ENCODE measurements around the gene PACSIN2. TPM values are rescaled to one million over a fixed set of nuclear protein-coding genes. Genes with fewer than 3 reads are reported as not detected.

The PACSIN2 gene
- total and polyA plus RNA-seq, 10 of the 15 experiments (the other 5 are each of a cell fraction or from before 2014, with no cell fraction given), result 0.93 to 78.7 (median 46.8) TPM

DNA sequence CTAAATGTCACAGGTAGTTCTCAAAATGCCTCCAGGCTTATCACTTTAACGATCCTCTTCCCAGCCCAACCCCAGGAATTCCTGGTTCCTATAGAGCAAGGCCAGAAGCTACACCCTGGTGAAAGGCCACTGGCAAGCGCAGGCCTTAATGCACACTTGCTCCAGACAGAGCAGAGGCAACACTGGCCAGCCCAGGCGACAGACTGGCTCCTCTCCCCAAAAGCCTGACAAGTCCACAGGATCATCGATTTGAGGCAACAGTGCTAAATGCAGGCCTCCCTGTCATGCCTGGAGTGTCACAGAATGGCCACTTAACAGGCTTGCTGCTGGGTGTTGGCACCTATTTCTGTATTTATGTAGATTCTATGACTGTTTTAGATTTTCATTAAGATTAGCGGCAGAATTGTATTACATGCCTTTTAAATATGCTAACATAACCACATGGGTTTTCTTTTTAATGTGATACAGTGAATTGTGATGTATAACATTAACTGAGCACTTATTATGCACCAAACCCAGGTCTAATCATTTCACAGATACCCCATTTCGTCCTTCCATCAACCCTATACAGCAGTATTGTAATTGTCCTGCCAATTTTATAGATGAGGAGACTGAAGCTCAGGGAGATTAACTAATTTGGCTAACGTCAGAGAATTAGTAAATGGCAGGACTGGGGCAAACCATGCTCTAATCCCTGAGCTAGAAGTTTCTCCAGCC, 38.6 kb downstream of the PACSIN2 start:
- Histone ChIP-seq H3K4me2 (ENCODE audit: control insufficient read depth, insufficient read depth) (no peak overlapping the region), H3K9me3 (replicated peaks; ENCODE audit: control insufficient read depth, insufficient read depth, low read length) (no peaks in the 10 kb centered on the region), H4K20me1 (ENCODE audit: control insufficient read depth, insufficient read depth) (no peaks in the 10 kb centered on the region), H2AFZ (ENCODE audit: control insufficient read depth, low read depth, low read length) (no peak overlapping the region), H3K79me2 (ENCODE audit: control insufficient read depth, insufficient read depth, low read length) (peaks cover 63% of the 10 kb centered on the region), H3K36me3 (ENCODE audit: control insufficient read depth in 2 of 2, insufficient read depth in 2 of 2, low read length in 1 of 2) (no peaks in the 10 kb centered on the region), H3K9ac (ENCODE audit: control insufficient read depth, insufficient read depth, low read length) (no peak overlapping the region), H3K27ac (ENCODE audit: control insufficient read depth, insufficient read depth) (no peak overlapping the region), H3K4me1 (ENCODE audit: control insufficient read depth, insufficient read depth, low read length) (peaks cover 28% of the 10 kb centered on the region), H3K27me3 (replicated peaks in 1 of 2; ENCODE audit: control insufficient read depth in 2 of 2, insufficient read depth in 2 of 2, low read length in 1 of 2) (no peaks in the 10 kb centered on the region), H3K4me3 (no peak overlapping the region)
- FAIRE-seq, result no peak
- no peak; the same call in 2 of the 3 replicates for ATAC-seq
- in situ Hi-C loops (cut with MboI) (no loop called here), intact Hi-C loops (cut with micrococcal nuclease; ENCODE audit: unreplicated experiment) (no loop called here)
- POLR2A ChIA-PET, result no interaction called here
- 75% methylated on average over 7 of the region's 7 CpGs for WGBS (ENCODE audit: insufficient coverage, insufficient replicate concordance, low lambda C conversion rate, missing lambda C conversion rate)
- no peak for DNase-seq (ENCODE audit: low read depth, low spot score)
- CTCF ChIA-PET, result interaction anchor here (1.4 to 1.5 kb wide), 2 partner anchors 8 to 58 kb away, joined by 3 to 4 read pairs; no protein-coding TSS in a partner anchor
- SMC1A ChIA-PET (ENCODE audit: uncharacterized antibody, unreplicated experiment), result interaction anchor here (0.7 to 1.3 kb wide), 2 partner anchors 31 to 74 kb away, joined by 3 read pairs; no protein-coding TSS in a partner anchor
- RAD21 ChIA-PET (ENCODE audit: unreplicated experiment), result no interaction called here
- TSS peak; percentile 19 for BruUV-seq (replicated peaks)
- TF ChIP-seq TCF3 (IDR thresholded peaks at IDR 0.05; ENCODE audit: borderline replicate concordance, insufficient read depth, low read depth, low read length) (no peak), NFYA (IDR thresholded peaks at IDR 0.05; ENCODE audit: borderline replicate concordance, low read depth, low read length) (no peak), ETV6 (conservative IDR thresholded peaks at IDR 0.05 in 1 of 2, IDR thresholded peaks at IDR 0.05 in 1 of 2; ENCODE audit: borderline replicate concordance in 1 of 2, low read depth in 1 of 2) (no peak), HCFC1 (IDR thresholded peaks at IDR 0.05; ENCODE audit: low read length) (no peak), IRF5 (IDR thresholded peaks at IDR 0.05; ENCODE audit: borderline replicate concordance) (no peak), MTA2 (IDR thresholded peaks at IDR 0.05; ENCODE audit: low read depth) (no peak), NFYB (IDR thresholded peaks at IDR 0.05; ENCODE audit: insufficient read depth, low read depth, low read length) (no peak), SP1 (IDR thresholded peaks at IDR 0.05; ENCODE audit: low read depth, low read length) (no peak), SMAD1 (IDR thresholded peaks at IDR 0.05; ENCODE audit: low read depth, partially characterized antibody) (no peak), RELB (IDR thresholded peaks at IDR 0.05; ENCODE audit: low read depth) (no peak), BMI1 (IDR thresholded peaks at IDR 0.05; ENCODE audit: borderline replicate concordance) (no peak), POLR2AphosphoS2 (IDR thresholded peaks at IDR 0.05; ENCODE audit: low read depth, low read length) (no peak)
- TF ChIP-seq, protein P1, sequence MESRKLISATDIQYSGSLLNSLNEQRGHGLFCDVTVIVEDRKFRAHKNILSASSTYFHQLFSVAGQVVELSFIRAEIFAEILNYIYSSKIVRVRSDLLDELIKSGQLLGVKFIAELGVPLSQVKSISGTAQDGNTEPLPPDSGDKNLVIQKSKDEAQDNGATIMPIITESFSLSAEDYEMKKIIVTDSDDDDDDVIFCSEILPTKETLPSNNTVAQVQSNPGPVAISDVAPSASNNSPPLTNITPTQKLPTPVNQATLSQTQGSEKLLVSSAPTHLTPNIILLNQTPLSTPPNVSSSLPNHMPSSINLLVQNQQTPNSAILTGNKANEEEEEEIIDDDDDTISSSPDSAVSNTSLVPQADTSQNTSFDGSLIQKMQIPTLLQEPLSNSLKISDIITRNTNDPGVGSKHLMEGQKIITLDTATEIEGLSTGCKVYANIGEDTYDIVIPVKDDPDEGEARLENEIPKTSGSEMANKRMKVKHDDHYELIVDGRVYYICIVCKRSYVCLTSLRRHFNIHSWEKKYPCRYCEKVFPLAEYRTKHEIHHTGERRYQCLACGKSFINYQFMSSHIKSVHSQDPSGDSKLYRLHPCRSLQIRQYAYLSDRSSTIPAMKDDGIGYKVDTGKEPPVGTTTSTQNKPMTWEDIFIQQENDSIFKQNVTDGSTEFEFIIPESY (IDR thresholded peaks at IDR 0.05), result no peak
- TF ChIP-seq, protein P2, sequence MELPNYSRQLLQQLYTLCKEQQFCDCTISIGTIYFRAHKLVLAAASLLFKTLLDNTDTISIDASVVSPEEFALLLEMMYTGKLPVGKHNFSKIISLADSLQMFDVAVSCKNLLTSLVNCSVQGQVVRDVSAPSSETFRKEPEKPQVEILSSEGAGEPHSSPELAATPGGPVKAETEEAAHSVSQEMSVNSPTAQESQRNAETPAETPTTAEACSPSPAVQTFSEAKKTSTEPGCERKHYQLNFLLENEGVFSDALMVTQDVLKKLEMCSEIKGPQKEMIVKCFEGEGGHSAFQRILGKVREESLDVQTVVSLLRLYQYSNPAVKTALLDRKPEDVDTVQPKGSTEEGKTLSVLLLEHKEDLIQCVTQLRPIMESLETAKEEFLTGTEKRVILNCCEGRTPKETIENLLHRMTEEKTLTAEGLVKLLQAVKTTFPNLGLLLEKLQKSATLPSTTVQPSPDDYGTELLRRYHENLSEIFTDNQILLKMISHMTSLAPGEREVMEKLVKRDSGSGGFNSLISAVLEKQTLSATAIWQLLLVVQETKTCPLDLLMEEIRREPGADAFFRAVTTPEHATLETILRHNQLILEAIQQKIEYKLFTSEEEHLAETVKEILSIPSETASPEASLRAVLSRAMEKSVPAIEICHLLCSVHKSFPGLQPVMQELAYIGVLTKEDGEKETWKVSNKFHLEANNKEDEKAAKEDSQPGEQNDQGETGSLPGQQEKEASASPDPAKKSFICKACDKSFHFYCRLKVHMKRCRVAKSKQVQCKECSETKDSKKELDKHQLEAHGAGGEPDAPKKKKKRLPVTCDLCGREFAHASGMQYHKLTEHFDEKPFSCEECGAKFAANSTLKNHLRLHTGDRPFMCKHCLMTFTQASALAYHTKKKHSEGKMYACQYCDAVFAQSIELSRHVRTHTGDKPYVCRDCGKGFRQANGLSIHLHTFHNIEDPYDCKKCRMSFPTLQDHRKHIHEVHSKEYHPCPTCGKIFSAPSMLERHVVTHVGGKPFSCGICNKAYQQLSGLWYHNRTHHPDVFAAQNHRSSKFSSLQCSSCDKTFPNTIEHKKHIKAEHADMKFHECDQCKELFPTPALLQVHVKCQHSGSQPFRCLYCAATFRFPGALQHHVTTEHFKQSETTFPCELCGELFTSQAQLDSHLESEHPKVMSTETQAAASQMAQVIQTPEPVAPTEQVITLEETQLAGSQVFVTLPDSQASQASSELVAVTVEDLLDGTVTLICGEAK (IDR thresholded peaks at IDR 0.05; ENCODE audit: borderline replicate concordance), result no peak

All from GM12878 (cell line).